ENCODE results near the gene CCDC83.

Gene CCDC83

DNA sequence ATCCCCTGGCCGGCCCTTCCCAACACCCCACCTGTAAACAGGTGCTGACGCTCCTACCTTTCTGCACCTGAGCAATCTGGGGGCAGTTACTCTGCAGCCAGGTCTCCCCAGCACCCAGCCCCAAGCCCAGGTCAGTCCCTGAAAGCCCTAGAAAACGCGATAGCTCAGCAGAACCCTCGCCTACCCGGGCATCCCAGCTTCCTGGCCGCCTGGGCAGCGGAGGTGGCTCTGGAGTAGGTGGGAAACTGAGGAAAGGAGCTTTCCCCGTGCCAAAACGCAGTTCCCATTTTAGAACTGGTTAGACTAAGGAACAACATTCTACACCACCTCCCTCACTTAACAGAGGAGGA lies 44.7 kb upstream of the CCDC83 start:
- TF ChIP-seq CTCF (IDR thresholded peaks at IDR 0.05; ENCODE audit: insufficient read depth, low read length, poor library complexity, severe bottlenecking), result no peak
- Histone ChIP-seq H3K36me3 (ENCODE audit: control insufficient read depth, insufficient read depth, low read length) (no peaks in the 10 kb centered on the region), H3K27me3 (replicated peaks; ENCODE audit: control insufficient read depth, insufficient read depth, low read length) (no peaks in the 10 kb centered on the region; the same call in 1 of the 2 replicates), H3K4me3 (replicated peaks; ENCODE audit: low read depth, low read length) (peak overlapping the region; percentile 45)
- DNase-seq (ENCODE audit: extremely low read depth, insufficient read length), result no peak

DNA sequence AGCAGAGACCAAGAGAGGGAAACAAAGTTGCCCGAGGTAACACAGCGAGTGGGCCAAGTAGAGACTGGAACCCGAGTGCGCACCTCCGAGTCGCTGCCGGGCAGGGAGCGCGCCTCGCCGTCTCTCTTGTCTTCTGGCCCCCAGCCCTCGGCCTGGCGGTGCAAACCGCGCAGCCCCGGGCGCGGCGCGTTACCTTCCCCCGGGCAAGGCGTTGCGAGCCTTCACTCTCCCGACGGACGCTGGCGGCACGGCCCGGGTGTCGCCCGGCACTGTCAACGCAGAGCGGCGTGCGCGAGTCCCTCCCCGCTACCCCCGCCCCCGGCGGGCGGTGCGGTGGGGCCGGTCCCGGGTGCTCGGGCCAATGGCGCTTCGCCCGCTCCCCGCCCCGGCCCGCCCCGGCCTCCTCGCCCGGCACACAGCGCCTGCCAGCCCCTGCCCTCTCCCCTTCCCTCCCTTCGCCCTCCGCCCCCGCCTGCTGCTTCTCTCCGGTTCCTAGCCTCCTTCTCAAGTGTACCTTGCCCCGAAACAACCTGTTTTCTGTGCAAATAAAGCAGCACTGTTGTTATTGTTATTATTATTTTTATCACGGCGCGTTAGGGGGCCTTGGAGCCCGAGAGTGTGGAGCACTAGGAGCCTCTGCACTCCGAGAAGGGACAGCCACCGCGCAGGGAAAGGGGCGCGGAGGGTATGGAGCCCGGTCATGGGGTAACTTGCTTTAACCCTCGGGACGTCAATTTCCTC lies 44.1 kb upstream of the CCDC83 start, which contains the start of gene SYTL2:
TSS of gene SYTL2 (minus strand) at position 271 of the 741 bp plus-strand sequence. CDS start 53,416 bp downstream, outside the sequence.
- Histone ChIP-seq H3K4me3 (replicated peaks; ENCODE audit: low read depth, low read length) (peak within 1 kb of the TSS; percentile 45), H3K36me3 (ENCODE audit: control insufficient read depth, insufficient read depth, low read length) (no peaks in the 10 kb centered on the region), H3K27me3 (replicated peaks; ENCODE audit: control insufficient read depth, insufficient read depth, low read length) (no peaks in the 10 kb centered on the region; the same call in 1 of the 2 replicates)
- no peak for TF ChIP-seq CTCF (IDR thresholded peaks at IDR 0.05; ENCODE audit: insufficient read depth, low read length, poor library complexity, severe bottlenecking)
- DNase-seq (ENCODE audit: extremely low read depth, insufficient read length), result peak; percentile 61

DNA sequence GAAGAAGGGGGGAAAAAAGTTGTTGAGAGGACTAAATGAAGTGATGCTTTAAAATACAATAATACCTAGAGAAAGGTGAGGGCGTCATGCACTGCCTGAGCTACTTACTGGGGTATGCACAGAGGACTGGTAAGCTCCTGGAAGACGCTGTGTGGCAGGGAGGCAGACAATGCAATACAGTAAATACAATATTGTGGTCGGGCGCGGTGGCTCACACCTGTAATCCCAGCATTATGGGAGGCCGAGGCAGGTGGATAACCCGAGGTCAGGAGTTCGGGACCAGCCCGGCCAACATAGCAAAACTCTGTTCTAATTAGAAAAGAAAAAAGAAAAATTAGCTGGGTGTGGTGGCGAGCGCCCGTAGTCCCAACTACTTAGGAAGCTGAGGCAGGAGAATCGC lies 43.6 kb upstream of the CCDC83 start:
- no peak overlapping the region for H3K4me3 ChIP-seq (replicated peaks; ENCODE audit: low read depth, low read length)
- H3K36me3 ChIP-seq (ENCODE audit: control insufficient read depth, insufficient read depth, low read length), result no peaks in the 10 kb centered on the region
- no peak for DNase-seq (ENCODE audit: extremely low read depth, insufficient read length)
- TF ChIP-seq CTCF (IDR thresholded peaks at IDR 0.05; ENCODE audit: insufficient read depth, low read length, poor library complexity, severe bottlenecking), result no peak
- no peaks in the 10 kb centered on the region; the same call in 1 of the 2 replicates for H3K27me3 ChIP-seq (replicated peaks; ENCODE audit: control insufficient read depth, insufficient read depth, low read length)

GRCh38 chr11:85813721-85814120 lies 41.5 kb upstream of the CCDC83 start:
- H3K4me3 ChIP-seq (replicated peaks; ENCODE audit: low read depth, low read length), result no peak overlapping the region
- H3K36me3 ChIP-seq (ENCODE audit: control insufficient read depth, insufficient read depth, low read length), result no peaks in the 10 kb centered on the region
- no peaks in the 10 kb centered on the region; the same call in 1 of the 2 replicates for H3K27me3 ChIP-seq (replicated peaks; ENCODE audit: control insufficient read depth, insufficient read depth, low read length)
- no peak for DNase-seq (ENCODE audit: extremely low read depth, insufficient read length)
- no peak for TF ChIP-seq CTCF (IDR thresholded peaks at IDR 0.05; ENCODE audit: insufficient read depth, low read length, poor library complexity, severe bottlenecking)

- H3K36me3 ChIP-seq (ENCODE audit: control insufficient read depth, insufficient read depth, low read length), result no peaks in the 10 kb centered on the region
- no peak for DNase-seq (ENCODE audit: extremely low read depth, insufficient read length)
- no peak for TF ChIP-seq CTCF (IDR thresholded peaks at IDR 0.05; ENCODE audit: insufficient read depth, low read length, poor library complexity, severe bottlenecking)
- no peaks in the 10 kb centered on the region; the same call in 1 of the 2 replicates for H3K27me3 ChIP-seq (replicated peaks; ENCODE audit: control insufficient read depth, insufficient read depth, low read length)
- H3K4me3 ChIP-seq (replicated peaks; ENCODE audit: low read depth, low read length), result no peak overlapping the region
Observed at GRCh38 chr11:85815186-85815931, 39.8 kb upstream of the CCDC83 start.
